ENCODE measurements around the gene TEX2. TPM values are rescaled to one million over a fixed set of nuclear protein-coding genes. Genes with fewer than 3 reads are reported as not detected.

TEX2 gene
- total RNA-seq, 8 experiments from 2014 or later: 13.9 to 50.9 (median 23.9) TPM

DNA sequence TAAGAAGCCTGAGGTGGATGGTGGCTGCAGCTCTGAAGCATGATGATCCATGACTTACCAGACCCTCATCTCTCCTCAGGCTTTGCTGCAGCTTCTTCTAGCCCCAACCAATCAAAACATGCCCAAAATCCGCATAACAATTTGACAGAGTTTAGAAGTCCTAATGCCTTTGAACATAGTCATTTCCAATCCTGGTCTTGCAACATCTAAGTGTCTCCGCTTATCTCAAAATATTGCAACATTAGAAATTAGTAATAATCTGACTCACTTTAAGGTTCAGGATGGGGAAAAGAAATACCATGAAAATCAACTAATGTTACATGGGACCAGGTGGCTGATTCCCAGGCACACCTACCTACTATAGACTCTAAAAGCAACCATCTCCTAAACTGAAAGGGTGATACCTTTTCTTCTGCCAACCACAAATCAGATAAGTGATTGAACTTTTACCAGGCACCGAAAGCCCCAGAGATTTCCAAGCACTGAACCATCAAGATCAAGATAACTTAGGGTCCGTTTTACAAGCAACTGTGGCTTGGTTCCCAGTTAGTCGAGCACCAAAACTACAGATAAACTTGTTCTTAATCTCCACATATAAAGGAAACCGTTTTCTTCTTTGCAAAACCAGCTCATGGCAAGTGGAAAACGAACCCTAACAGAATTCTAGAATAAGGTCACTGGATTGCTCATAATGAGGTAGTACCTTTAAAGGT lies 147.1 kb downstream of the TEX2 start:
- in situ Hi-C loops (cut with MboI; ENCODE audit: low pct_unique_long_range_greater_than_20kb in 2 of 9, low sequenced_read_pairs in 9 of 9, unreplicated experiment in 9 of 9): no loop called here
- peak in 1 of 8 experiments; percentile 22 for ATAC-seq (replicated peaks in 6 of 8)

GRCh38 chr17:64115043-64115698 lies 147.9 kb downstream of the TEX2 start:
- peaks cover 2 to 6% of the 10 kb centered on the region in 2 donors for H3K4me1 ChIP-seq (replicated peaks in 1 of 2)
- H3K27ac ChIP-seq: no peak overlapping the region
- in situ Hi-C loops (cut with MboI; ENCODE audit: low pct_unique_long_range_greater_than_20kb in 2 of 9, low sequenced_read_pairs in 9 of 9, unreplicated experiment in 9 of 9): no loop called here
- 68 to 100% (median 94%) methylated on average over 1 to 8 of the region's 8 CpGs; no CpG with 5 or more reads in 2 of the 10 experiments for WGBS, 10 experiments
- H3K4me3 ChIP-seq: no peak overlapping the region
- peak in 2 of 8 experiments; percentile 51 to 81 for ATAC-seq (replicated peaks in 6 of 8)

More for the DNA sequence above, 147.1 kb downstream of the TEX2 start:
- Histone ChIP-seq H3K4me3 (no peak overlapping the region), H3K27ac (no peak overlapping the region), H3K4me1 (replicated peaks in 1 of 2) (peaks cover 5 to 6% of the 10 kb centered on the region in 2 donors)
- WGBS, 10 experiments: 35 to 100% (median 81%) methylated on average over 1 to 7 of the region's 7 CpGs

DNA sequence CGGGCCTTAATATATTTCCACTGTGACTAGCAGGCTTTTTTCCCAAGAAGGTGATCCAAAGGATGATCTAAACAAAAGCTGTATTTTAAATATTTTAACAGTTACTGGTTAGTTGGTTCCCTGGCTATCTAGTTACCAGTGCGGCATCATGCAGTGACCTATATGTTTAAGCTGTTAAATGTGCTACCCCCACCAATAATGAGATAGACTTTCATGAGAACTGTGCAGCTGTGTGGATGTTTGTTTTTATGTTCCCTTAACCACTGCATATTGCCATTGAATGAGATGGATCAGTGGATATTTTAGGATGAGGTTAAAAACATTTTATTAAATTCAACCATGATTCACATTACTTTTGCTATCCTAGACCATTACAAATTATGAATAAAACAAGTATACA lies 150.1 kb downstream of the TEX2 start:
- Histone ChIP-seq H3K4me1 (replicated peaks in 1 of 2) (no peaks in the 10 kb centered on the region), H3K4me3 (no peak overlapping the region), H3K27ac (no peak overlapping the region)
- in situ Hi-C loops (cut with MboI; ENCODE audit: low pct_unique_long_range_greater_than_20kb in 2 of 9, low sequenced_read_pairs in 9 of 9, unreplicated experiment in 9 of 9): no loop called here
- ATAC-seq (replicated peaks in 6 of 8): peak in 2 of 8 experiments; percentile 32 to 67
- 80 to 100% (median 100%) methylated on average over 1 to 2 of the region's 2 CpGs; no CpG with 5 or more reads in 2 of the 10 experiments for WGBS, 10 experiments

- WGBS, 10 experiments: 60 to 100% (median 87%) methylated on average over 1 to 4 of the region's 4 CpGs; no CpG with 5 or more reads in 3 of the 10 experiments
- H3K4me1 ChIP-seq (replicated peaks in 1 of 2): no peaks in the 10 kb centered on the region
- in situ Hi-C loops (cut with MboI; ENCODE audit: low pct_unique_long_range_greater_than_20kb in 2 of 9, low sequenced_read_pairs in 9 of 9, unreplicated experiment in 9 of 9): no loop called here
- no peak for ATAC-seq (replicated peaks in 6 of 8)
- H3K27ac ChIP-seq: no peak overlapping the region
- no peak overlapping the region for H3K4me3 ChIP-seq
Measured at GRCh38 chr17:64111831-64112230, 151.2 kb downstream of the TEX2 start.

GRCh38 chr17:64110379-64111152 lies 152.5 kb downstream of the TEX2 start:
- in situ Hi-C loops (cut with MboI; ENCODE audit: low pct_unique_long_range_greater_than_20kb in 2 of 9, low sequenced_read_pairs in 9 of 9, unreplicated experiment in 9 of 9): no loop called here
- 49 to 100% (median 77%) methylated on average over 2 to 11 of the region's 12 CpGs for WGBS, 10 experiments
- ATAC-seq (replicated peaks in 6 of 8): peak in 3 of 8 experiments; percentile 35 to 38 (median 36)

GRCh38 chr17:64109400-64109799 lies 153.7 kb downstream of the TEX2 start:
- H3K27ac ChIP-seq: no peak overlapping the region
- 80 to 100% (median 85%) methylated on average over 1 to 4 of the region's 5 CpGs; no CpG with 5 or more reads in 1 of the 10 experiments for WGBS, 10 experiments
- no peak overlapping the region for H3K4me3 ChIP-seq
- in situ Hi-C loops (cut with MboI; ENCODE audit: low pct_unique_long_range_greater_than_20kb in 2 of 9, low sequenced_read_pairs in 9 of 9, unreplicated experiment in 9 of 9): no loop called here
- no peaks in the 10 kb centered on the region for H3K4me1 ChIP-seq (replicated peaks in 1 of 2)
- no peak for ATAC-seq (replicated peaks in 6 of 8)

More at GRCh38 chr17:64110379-64111152, 152.5 kb downstream of the TEX2 start:
- Histone ChIP-seq H3K4me1 (replicated peaks in 1 of 2) (no peaks in the 10 kb centered on the region), H3K27ac (no peak overlapping the region), H3K4me3 (no peak overlapping the region)

DNA sequence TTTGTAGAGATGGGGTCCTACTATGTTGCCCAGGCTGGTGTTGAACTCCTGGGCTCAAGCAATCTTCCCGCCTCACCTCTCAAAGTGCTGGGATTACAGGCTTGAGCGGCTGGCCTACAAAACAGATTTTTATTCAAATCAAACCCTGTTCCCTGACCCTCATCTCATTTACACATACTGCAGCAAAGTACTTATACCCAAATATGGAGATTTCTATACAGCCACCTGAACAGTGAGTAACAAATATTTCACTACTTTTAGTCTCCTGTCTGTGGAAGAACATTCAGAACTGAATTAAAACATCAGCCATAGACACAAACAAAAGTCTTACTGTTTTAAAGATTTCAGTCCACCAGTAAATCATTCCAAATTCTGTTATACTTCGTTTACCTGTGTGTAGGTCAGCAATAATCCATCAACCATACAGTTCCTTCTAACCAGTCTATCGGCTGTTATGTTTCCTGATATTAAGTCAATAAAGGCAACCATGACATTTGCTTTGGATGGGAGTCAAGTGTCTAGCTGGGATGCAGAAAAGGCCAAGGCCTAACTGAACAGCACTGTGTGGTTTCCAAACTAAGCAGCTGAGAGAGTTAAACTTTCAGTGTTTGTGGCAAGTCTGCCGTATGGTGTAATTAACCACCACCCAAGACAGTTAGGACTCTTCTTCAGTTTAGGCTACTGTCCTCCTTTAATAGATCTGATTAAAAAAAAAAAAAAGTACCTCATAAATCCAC lies 155.4 kb downstream of the TEX2 start:
- WGBS, 10 experiments: 39 to 94% (median 80%) methylated on average over 2 to 5 of the region's 5 CpGs; no CpG with 5 or more reads in 2 of the 10 experiments
- Histone ChIP-seq H3K27ac (no peak overlapping the region), H3K4me1 (replicated peaks in 1 of 2) (no peaks in the 10 kb centered on the region), H3K4me3 (no peak overlapping the region)
- in situ Hi-C loops (cut with MboI; ENCODE audit: low pct_unique_long_range_greater_than_20kb in 2 of 9, low sequenced_read_pairs in 9 of 9, unreplicated experiment in 9 of 9): no loop called here
- peak in 2 of 8 experiments; percentile 48 to 68 for ATAC-seq (replicated peaks in 6 of 8)

DNA sequence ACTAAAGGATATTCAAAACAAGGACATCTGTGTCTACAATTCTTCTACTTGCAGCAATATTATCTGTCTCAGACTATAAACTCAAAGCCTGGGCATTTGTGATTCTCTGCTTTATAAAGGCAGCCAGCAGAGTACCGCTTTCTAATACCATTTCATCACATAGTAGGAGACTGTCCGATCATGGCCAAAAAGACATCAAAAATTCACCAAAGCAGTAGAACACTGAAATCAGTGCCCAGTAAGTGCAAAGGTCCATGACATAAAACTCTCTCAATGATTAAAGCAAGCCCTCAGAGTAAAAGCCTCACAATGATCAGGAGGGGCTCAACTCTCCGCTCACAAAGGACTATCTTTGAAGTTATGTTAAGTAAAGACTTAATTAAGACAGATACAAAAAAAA lies 156.1 kb downstream of the TEX2 start:
- Histone ChIP-seq H3K4me3 (no peak overlapping the region), H3K27ac (no peak overlapping the region), H3K4me1 (replicated peaks in 1 of 2) (no peaks in the 10 kb centered on the region)
- in situ Hi-C loops (cut with MboI; ENCODE audit: low pct_unique_long_range_greater_than_20kb in 2 of 9, low sequenced_read_pairs in 9 of 9, unreplicated experiment in 9 of 9): no loop called here
- peak in 3 of 8 experiments; percentile 4 to 36 (median 10) for ATAC-seq (replicated peaks in 6 of 8)
- whole genome bisulfite sequencing, 10 experiments: 87 to 100% (median 95%) methylated on average over 1 to 3 of the region's 3 CpGs; no CpG with 5 or more reads in 4 of the 10 experiments

GRCh38 chr17:64103391-64104364 lies 159.4 kb downstream of the TEX2 start:
- Histone ChIP-seq H3K27ac (no peak overlapping the region), H3K4me3 (no peak overlapping the region), H3K4me1 (replicated peaks in 1 of 2) (no peaks in the 10 kb centered on the region)
- no peak for ATAC-seq (replicated peaks in 6 of 8)
- in situ Hi-C loops (cut with MboI; ENCODE audit: low pct_unique_long_range_greater_than_20kb in 2 of 9, low sequenced_read_pairs in 9 of 9, unreplicated experiment in 9 of 9): no loop called here
- 67 to 100% (median 93%) methylated on average over 1 to 5 of the region's 5 CpGs; no CpG with 5 or more reads in 5 of the 10 experiments for WGBS, 10 experiments

GRCh38 chr17:64102627-64103390 lies 160.3 kb downstream of the TEX2 start:
- Histone ChIP-seq H3K4me3 (no peak overlapping the region), H3K27ac (no peak overlapping the region), H3K4me1 (replicated peaks in 1 of 2) (no peaks in the 10 kb centered on the region)
- in situ Hi-C loops (cut with MboI; ENCODE audit: low pct_unique_long_range_greater_than_20kb in 2 of 9, low sequenced_read_pairs in 9 of 9, unreplicated experiment in 9 of 9): no loop called here
- no peak for ATAC-seq (replicated peaks in 6 of 8)
- whole genome bisulfite sequencing, 10 experiments: 20 to 94% (median 88%) methylated on average over 1 to 5 of the region's 7 CpGs; no CpG with 5 or more reads in 3 of the 10 experiments

DNA sequence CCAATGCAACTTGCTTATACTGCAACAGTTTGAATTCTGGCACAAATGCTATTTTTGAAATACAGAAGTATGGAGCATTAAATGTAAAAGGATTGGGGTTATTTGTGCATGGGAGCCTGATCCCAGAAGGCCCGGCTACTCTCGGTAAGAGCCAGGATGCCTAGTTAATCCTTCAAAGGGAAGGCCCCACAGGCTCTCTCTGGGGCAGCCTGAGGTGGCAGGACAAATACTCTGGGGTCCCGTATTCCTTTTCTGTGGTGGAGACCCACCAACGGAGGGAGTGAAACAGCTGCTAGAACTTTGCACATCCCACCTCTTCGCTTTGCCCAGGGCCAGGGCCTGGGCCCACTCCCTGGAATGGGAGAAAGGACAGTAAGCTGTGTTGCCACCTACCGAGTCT lies 163.5 kb downstream of the TEX2 start:
- no peak for ATAC-seq (replicated peaks in 6 of 8)
- WGBS, 10 experiments: 20 to 100% (median 78%) methylated on average over 1 to 6 of the region's 6 CpGs; no CpG with 5 or more reads in 2 of the 10 experiments
- no peak overlapping the region for H3K4me3 ChIP-seq
- no peaks in the 10 kb centered on the region for H3K4me1 ChIP-seq (replicated peaks in 1 of 2)
- in situ Hi-C loops (cut with MboI; ENCODE audit: low pct_unique_long_range_greater_than_20kb in 2 of 9, low sequenced_read_pairs in 9 of 9, unreplicated experiment in 9 of 9): no loop called here
- H3K27ac ChIP-seq: no peak overlapping the region
